Spleen (tissue), 11 donors: ENCODE results near the gene BRDT. TPM values are rescaled to one million over a fixed set of nuclear protein-coding genes. Genes with fewer than 3 reads are reported as not detected.

Experiments used
- DNase-seq: peaks from one replicate; pipeline ENCODE4 v3.0.0-alpha.2; 2020
- H3K27ac ChIP-seq, 8 donors: fragments of 200-600 bp; sonication (generic) in 7 of 8; 1 replicate in 4 of 8; 2 replicates in 4 of 8; pipeline versions ENCODE4 v1.5.0 to v1.8.0; 2016 to 2021; ENCODE audit warnings: inconsistent platforms in 4 of 8, mild to moderate bottlenecking in 4 of 8, moderate library complexity in 1 of 8
- H3K27me3 ChIP-seq, 7 donors: fragments of 200-600 bp; sonication (generic) in 6 of 7; replicated peaks in 1 of 7; 1 replicate in 4 of 7; 2 replicates in 3 of 7; pipeline versions ENCODE4 v1.5.0 to v1.8.0; 2016 to 2021; ENCODE audit warnings: inconsistent platforms in 3 of 7, mild to moderate bottlenecking in 1 of 7
- H3K36me3 ChIP-seq, 6 donors: fragments of 200-600 bp; sonication (generic) in 5 of 6; 1 replicate in 4 of 6; 2 replicates in 2 of 6; pipeline versions ENCODE4 v1.5.0 to v1.8.0; 2016 to 2021; ENCODE audit warnings: inconsistent platforms in 2 of 6
- H3K4me1 ChIP-seq, 6 donors: fragments of 200-600 bp; sonication (generic) in 5 of 6; 1 replicate in 3 of 6; 2 replicates in 3 of 6; pipeline versions ENCODE4 v1.5.0 to v1.8.0; 2016 to 2021; ENCODE audit warnings: inconsistent platforms in 3 of 6
- H3K4me3 ChIP-seq, 8 donors: fragments of 200-600 bp; sonication (generic) in 7 of 8; 1 replicate in 4 of 8; 2 replicates in 4 of 8; pipeline versions ENCODE4 v1.5.0 to v1.8.0; 2016 to 2021; ENCODE audit warnings: inconsistent platforms in 4 of 8, mild to moderate bottlenecking in 4 of 8, moderate library complexity in 2 of 8
- H3K9me3 ChIP-seq, 8 donors: fragments of 200-600 bp; sonication (generic) in 7 of 8; 1 replicate in 4 of 8; 2 replicates in 4 of 8; pipeline versions ENCODE4 v1.5.0 to v1.8.0; 2016 to 2021; ENCODE audit warnings: inconsistent platforms in 4 of 8
- POLR2A ChIP-seq, 3 donors: fragments of 450-650 bp; IDR thresholded peaks; one replicate each; pipeline ENCODE4 v1.5.1; 2017; ENCODE audit warnings: antibody characterized with exemption in 3 of 3, mild to moderate bottlenecking in 1 of 3
- POLR2AphosphoS5 ChIP-seq, 3 donors: sonication (generic); formaldehyde crosslinking; IDR thresholded peaks; one replicate each; pipeline ENCODE4 v1.5.1; 2017; ENCODE audit warnings: antibody characterized with exemption in 3 of 3
- WGBS, 5 donors: extraction: QIAGEN DNeasy Blood & Tissue Kit in 3 of 5; methylation state at CpG; one replicate each; pipeline versions ENCODE4 v1.1.5 to v1.1.7; 2013 to 2018; 5-methylcytosine and 5-hydroxymethylcytosine counted together
- intact Hi-C: fragments of 100-400 bp; cut with DNase I; formaldehyde crosslinking; loops from one replicate; pipeline ENCODE4 v1.15.0; 2023; ENCODE audit warnings: low total_unique reads
- polyA plus RNA-seq, 3 donors: library from polyadenylated mRNA; stranded (reverse); fragments of 200-250 nt; gene quantifications; one replicate each; pipeline ENCODE4 v1.2.1, GENCODE V29; 2013
- total RNA-seq, 7 donors: library from RNA; depleted of rRNA in 3 of 7; stranded (reverse); fragments of >200 nt in 3 of 7; fragmentation: NEBNext Ultra II Directional in 4 of 7; extraction: Animal tissue kit (Norgen Biotek cat#: 25700) in 4 of 7; gene quantifications; one replicate each; pipeline versions ENCODE4 v1.1.0 to v1.2.1, GENCODE V29; 2016 to 2021
- TF ChIP-seq, protein P1 (sequence below), 11 experiments: fragments of 200-600 bp in 7 of 11; fragments of 450-650 bp in 4 of 11; sonication (generic) in 4 of 11; IDR thresholded peaks in 8 of 11; conservative IDR thresholded peaks in 3 of 11; 1 replicate in 7 of 11; 2 replicates in 4 of 11; pipeline versions ENCODE4 v1.4.0 to v1.8.0; 2016 to 2021; ENCODE audit warnings: antibody characterized with exemption in 11 of 11, inconsistent platforms in 4 of 11, mild to moderate bottlenecking in 1 of 11
- donor health status: healthy with polysubstance abuse.
- donor health status: DM: no; HTN: no; CAD: no; lungs with moderate emphysema.
- donor health status: DM: no; HTN: no; CAD: no.
- donor health status: Bipolar disorder and iron deficiency.
- donor health status: healthy.
- donor health status: DM: no; HTN: no; CAD: no.
- donor health status: DM: yes; HTN: yes; CAD: no.

Gene BRDT
- total and polyA plus RNA-seq, 10 donors = 0.09 to 0.43 TPM; not detected in 8

DNA sequence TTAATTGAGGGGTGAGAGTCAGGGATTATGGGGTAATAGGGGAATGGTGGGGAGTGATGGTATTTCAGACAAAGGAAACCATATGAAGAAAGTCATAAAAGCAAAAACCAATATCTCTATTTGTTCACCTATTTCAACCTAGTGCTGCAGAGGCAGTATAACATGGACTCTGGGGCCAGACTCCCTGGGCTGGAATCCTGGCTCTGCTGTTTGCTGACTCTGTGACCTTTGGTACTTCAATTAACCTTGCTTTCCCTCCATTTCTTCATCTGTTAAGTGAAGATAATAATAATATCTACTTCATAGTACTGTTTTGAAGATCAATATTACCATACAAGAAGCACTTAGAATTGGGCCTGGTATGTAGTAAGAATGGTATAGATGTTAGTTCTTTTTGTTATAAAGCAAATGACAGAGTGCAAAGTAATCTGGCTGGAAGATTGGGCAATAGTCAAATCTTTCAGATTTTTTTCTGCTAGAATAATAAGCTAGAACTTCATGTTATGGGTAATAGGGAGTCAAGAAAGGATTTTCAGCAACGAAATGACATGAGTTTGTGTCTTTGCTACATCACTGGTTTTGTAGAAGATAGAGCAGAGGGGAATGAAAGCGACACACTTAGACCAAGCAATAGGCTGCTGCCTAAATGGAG, 89.6 kb downstream of the BRDT start:
- Histone ChIP-seq H3K4me1 (no peaks in the 10 kb centered on the region), H3K27ac (no peak overlapping the region), H3K9me3 (no peaks in the 10 kb centered on the region), H3K36me3 (no peaks in the 10 kb centered on the region), H3K27me3 (no peaks in the 10 kb centered on the region), H3K4me3 (no peak overlapping the region)
- 81 to 88% (median 87%) methylated on average over 2 of the region's 2 CpGs for WGBS, 5 donors
- TF ChIP-seq POLR2A (IDR thresholded peaks at IDR 0.05) (no peak), POLR2AphosphoS5 (IDR thresholded peaks at IDR 0.05) (no peak)
- TF ChIP-seq, protein P1, sequence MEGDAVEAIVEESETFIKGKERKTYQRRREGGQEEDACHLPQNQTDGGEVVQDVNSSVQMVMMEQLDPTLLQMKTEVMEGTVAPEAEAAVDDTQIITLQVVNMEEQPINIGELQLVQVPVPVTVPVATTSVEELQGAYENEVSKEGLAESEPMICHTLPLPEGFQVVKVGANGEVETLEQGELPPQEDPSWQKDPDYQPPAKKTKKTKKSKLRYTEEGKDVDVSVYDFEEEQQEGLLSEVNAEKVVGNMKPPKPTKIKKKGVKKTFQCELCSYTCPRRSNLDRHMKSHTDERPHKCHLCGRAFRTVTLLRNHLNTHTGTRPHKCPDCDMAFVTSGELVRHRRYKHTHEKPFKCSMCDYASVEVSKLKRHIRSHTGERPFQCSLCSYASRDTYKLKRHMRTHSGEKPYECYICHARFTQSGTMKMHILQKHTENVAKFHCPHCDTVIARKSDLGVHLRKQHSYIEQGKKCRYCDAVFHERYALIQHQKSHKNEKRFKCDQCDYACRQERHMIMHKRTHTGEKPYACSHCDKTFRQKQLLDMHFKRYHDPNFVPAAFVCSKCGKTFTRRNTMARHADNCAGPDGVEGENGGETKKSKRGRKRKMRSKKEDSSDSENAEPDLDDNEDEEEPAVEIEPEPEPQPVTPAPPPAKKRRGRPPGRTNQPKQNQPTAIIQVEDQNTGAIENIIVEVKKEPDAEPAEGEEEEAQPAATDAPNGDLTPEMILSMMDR (IDR thresholded peaks at IDR 0.05 in 8 of 11, conservative IDR thresholded peaks at IDR 0.05 in 3 of 11) = no peak
- intact Hi-C loops = no loop called here
- no peak for DNase-seq

DNA sequence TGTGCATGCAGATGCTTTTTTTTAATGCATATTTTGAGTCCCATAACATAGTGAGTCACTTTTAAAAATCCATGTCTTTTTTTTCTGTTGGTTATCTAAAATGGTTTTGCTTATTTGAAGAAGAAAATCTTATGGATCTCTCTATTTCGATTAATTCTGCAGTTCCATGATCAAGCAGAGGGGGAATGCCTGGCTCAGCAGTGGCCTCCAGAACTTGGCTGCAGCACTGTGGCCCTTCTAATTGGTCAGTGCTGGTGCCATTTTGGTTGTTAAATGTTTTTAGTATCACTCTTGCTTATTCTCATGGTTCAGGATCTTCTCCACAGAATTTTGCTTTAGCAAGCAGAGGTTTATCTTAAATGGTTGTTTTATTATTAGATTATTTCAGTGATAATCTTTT, 91.8 kb downstream of the BRDT start:
- no peaks in the 10 kb centered on the region for H3K4me1 ChIP-seq
- TF ChIP-seq POLR2AphosphoS5 (IDR thresholded peaks at IDR 0.05) = no peak
- TF ChIP-seq POLR2A (IDR thresholded peaks at IDR 0.05) = no peak
- TF ChIP-seq, protein P1 (IDR thresholded peaks at IDR 0.05 in 8 of 11, conservative IDR thresholded peaks at IDR 0.05 in 3 of 11) = no peak
- H3K36me3 ChIP-seq = no peaks in the 10 kb centered on the region
- no peak for DNase-seq
- intact Hi-C loops = no loop called here
- H3K27ac ChIP-seq = no peak overlapping the region
- WGBS, 5 donors = 81 to 94% (median 89%) methylated on average over 1 of the region's 1 CpG
- no peak overlapping the region for H3K4me3 ChIP-seq
- H3K9me3 ChIP-seq = no peaks in the 10 kb centered on the region
- H3K27me3 ChIP-seq = no peaks in the 10 kb centered on the region

DNA sequence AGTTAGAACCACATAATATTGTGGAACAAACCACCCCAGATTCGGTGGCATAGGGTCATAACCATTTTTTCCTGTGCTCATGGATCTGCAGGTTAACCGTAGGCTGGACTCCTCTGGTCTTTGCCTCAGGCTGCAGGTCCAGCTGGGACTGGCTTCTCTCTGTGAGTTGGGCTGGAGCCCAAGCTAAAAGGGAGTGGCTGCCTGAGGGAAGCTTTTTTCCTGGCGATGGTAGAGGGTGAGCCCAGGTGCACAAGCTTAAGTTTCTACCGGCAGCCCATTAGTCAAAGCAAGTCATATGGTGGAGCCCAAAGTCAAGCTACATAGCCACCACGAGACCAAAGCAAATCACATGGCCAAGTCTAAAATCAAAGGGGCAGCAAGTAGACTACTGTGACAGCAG, 94.4 kb downstream of the BRDT start:
- no peak for TF ChIP-seq POLR2AphosphoS5 (IDR thresholded peaks at IDR 0.05)
- TF ChIP-seq POLR2A (IDR thresholded peaks at IDR 0.05) = no peak
- TF ChIP-seq, protein P1 (IDR thresholded peaks at IDR 0.05 in 8 of 11, conservative IDR thresholded peaks at IDR 0.05 in 3 of 11) = no peak
- intact Hi-C loops = no loop called here

DNA sequence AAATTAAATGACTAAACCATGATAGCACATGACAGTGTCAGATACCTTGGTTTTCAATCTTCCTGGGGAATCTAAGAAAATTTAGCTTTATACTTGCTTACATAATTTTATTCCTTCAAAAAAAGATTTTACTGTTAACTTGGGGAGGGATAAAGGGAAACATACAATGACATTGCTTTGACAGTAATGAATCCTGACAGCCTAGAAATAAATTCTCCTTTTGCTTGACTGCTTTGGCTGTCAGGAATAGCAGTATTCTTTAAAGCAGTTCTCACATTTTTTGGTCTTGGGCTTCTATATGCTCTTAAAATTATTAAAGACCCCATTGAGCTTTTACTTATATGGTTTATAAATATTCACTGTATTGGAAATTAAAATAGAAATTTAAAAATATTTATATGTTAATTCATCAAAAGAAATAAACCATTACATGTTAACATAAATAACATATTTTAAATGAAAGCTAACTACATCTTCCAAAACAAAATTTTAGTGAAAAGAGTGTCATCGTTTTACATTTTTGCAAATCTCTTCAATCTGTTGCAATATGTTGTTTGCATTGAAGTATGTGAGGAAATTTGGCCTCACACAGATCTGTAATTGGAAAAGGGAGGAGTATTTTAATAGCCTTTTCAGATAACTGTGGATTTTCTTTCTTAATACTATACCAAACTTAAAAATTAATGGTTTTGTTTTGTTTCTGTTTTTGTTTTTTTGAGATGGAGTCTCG, 96.7 kb downstream of the BRDT start:
- DNase-seq = no peak
- Histone ChIP-seq H3K36me3 (no peaks in the 10 kb centered on the region), H3K4me1 (no peaks in the 10 kb centered on the region), H3K4me3 (no peak overlapping the region), H3K27ac (no peak overlapping the region), H3K27me3 (no peaks in the 10 kb centered on the region), H3K9me3 (no peaks in the 10 kb centered on the region)
- TF ChIP-seq, protein P1 (IDR thresholded peaks at IDR 0.05 in 8 of 11, conservative IDR thresholded peaks at IDR 0.05 in 3 of 11) = no peak
- TF ChIP-seq POLR2AphosphoS5 (IDR thresholded peaks at IDR 0.05) (no peak), POLR2A (IDR thresholded peaks at IDR 0.05) (no peak)
- WGBS, 5 donors = 90 to 96% (median 92%) methylated on average over 2 of the region's 2 CpGs
- intact Hi-C loops = no loop called here

More for the DNA sequence above, 94.4 kb downstream of the BRDT start:
- Histone ChIP-seq H3K4me1 (no peaks in the 10 kb centered on the region), H3K27ac (no peak overlapping the region), H3K27me3 (no peaks in the 10 kb centered on the region), H3K9me3 (no peaks in the 10 kb centered on the region), H3K36me3 (no peaks in the 10 kb centered on the region), H3K4me3 (no peak overlapping the region)
- no peak for DNase-seq
- WGBS, 5 donors = 83 to 93% (median 91%) methylated on average over 5 of the region's 5 CpGs
